Panc1 (cell line): ENCODE data around the gene TRAF7. TPM values are rescaled to one million over a fixed set of nuclear protein-coding genes. Genes with fewer than 3 reads are reported as not detected.

Experiments
- ATAC-seq: fragments of 200-7000 bp; cut with Tn5 transposase; 2 replicates; pipeline ENCODE4 v1.9.1; 2020; ENCODE audit warnings: mild to moderate bottlenecking, moderate library complexity
- BruUV-seq: library from RNA; stranded (reverse); fragments of 400-500 nt; replicated peaks from 2 replicates; lab custom pipeline; 2021; lab: Mats Ljungman, UMichigan
- CTCF ChIA-PET: fragments of 300-600 bp; sonication (Branson Sonifier 250); formaldehyde crosslinking; loops from one replicate; lab custom pipeline; 2022; ENCODE audit warnings: antibody characterized with exemption; lab: Charles Lee
- POLR2A ChIA-PET: fragments of 300-600 bp; sonication (Branson Sonifier 250); formaldehyde crosslinking; loops from one replicate; lab custom pipeline; 2022; ENCODE audit warnings: antibody characterized with exemption; lab: Charles Lee
- DNase-seq: peaks from one replicate; pipeline ENCODE4 v3.0.0-alpha.2; 2010; ENCODE audit warnings: low read depth, low spot score
- H3K27ac ChIP-seq: 2 replicates; pipeline ENCODE4 v1.5.1; 2011; ENCODE audit warnings: mild to moderate bottlenecking, low read length, inconsistent platforms
- H3K27me3 ChIP-seq: fragments of 200-500 bp; sonication (Bioruptor generic); 2 replicates; pipeline ENCODE4 v1.6.0; 2014; ENCODE audit warnings: low read length, inconsistent platforms; ENCODE audit not compliant: control insufficient read depth, insufficient read depth
- H3K36me3 ChIP-seq: fragments of 200-500 bp; sonication (Bioruptor generic); 2 replicates; pipeline ENCODE4 v1.5.1; 2014; ENCODE audit warnings: inconsistent platforms, mild to moderate bottlenecking, low read length, moderate library complexity; ENCODE audit not compliant: control insufficient read depth, insufficient read depth
- H3K4me1 ChIP-seq: 2 replicates; pipeline ENCODE4 v1.5.1; 2011; ENCODE audit warnings: inconsistent platforms, mild to moderate bottlenecking, low read length, moderate library complexity; ENCODE audit not compliant: control insufficient read depth, insufficient read depth
- H3K4me3 ChIP-seq, 2 experiments: 2 replicates each; pipeline ENCODE4 v1.5.1; 2011 to 2012; ENCODE audit warnings: low read depth in 2 of 2, low read length in 2 of 2, mild to moderate bottlenecking in 2 of 2, inconsistent platforms in 1 of 2, moderate library complexity in 1 of 2
- H3K9me3 ChIP-seq: fragments of 200-500 bp; sonication (Bioruptor generic); 2 replicates; pipeline ENCODE4 v1.5.1; 2014; ENCODE audit warnings: low read depth, mild to moderate bottlenecking, inconsistent platforms, low read length, moderate library complexity; ENCODE audit not compliant: control insufficient read depth, insufficient read depth
- CTCF ChIP-seq: fragments of 450-650 bp; IDR thresholded peaks from 2 replicates; pipeline ENCODE4 v1.5.1; 2017; ENCODE audit warnings: mild to moderate bottlenecking
- POLR2AphosphoS5 ChIP-seq: IDR thresholded peaks from 2 replicates; pipeline ENCODE4 v1.6.1; 2012; ENCODE audit warnings: mild to moderate bottlenecking, low read depth, low read length, moderate library complexity
- REST ChIP-seq, 2 experiments: IDR thresholded peaks; 2 replicates each; pipeline ENCODE4 v1.6.1; 2011 to 2012; ENCODE audit warnings: low read depth in 2 of 2, control low read depth in 1 of 2, low read length in 1 of 2, mild to moderate bottlenecking in 1 of 2, moderate library complexity in 1 of 2; ENCODE audit not compliant: insufficient read depth in 1 of 2
- SIN3A ChIP-seq: IDR thresholded peaks from 2 replicates; pipeline ENCODE4 v1.6.1; 2012; ENCODE audit warnings: low read depth, mild to moderate bottlenecking, low read length, moderate library complexity, borderline replicate concordance; ENCODE audit not compliant: insufficient read depth
- TCF7L2 ChIP-seq: IDR thresholded peaks from 2 replicates; pipeline ENCODE4 v1.6.1; 2011; ENCODE audit warnings: mild to moderate bottlenecking, low read depth, low read length, inconsistent platforms
- in situ Hi-C: cut with HindIII; loops from 2 replicates; pipeline ENCODE4 v1.10.0; 2016; ENCODE audit warnings: low sequenced_read_pairs, low pct_unique_long_range_greater_than_20kb
- intact Hi-C: fragments of 100-400 bp; cut with micrococcal nuclease; formaldehyde crosslinking; loops from one replicate; pipeline ENCODE4 v1.10.0; 2022; ENCODE audit not compliant: unreplicated experiment
- total RNA-seq: library from RNA; stranded (reverse); gene quantifications from one replicate; pipeline ENCODE4 v1.2.1, GENCODE V29; 2021; ENCODE audit not compliant: unreplicated experiment

The TRAF7 gene
- total RNA-seq, 1 experiment from 2014 or later, result 108 TPM

- in situ Hi-C loops, result no loop called here
- peaks cover 15% of the 10 kb centered on the region; the same call in 1 of the 2 replicates for H3K36me3 ChIP-seq
- intact Hi-C loops, result no loop called here
- H3K4me1 ChIP-seq, result peaks cover 42% of the 10 kb centered on the region
- POLR2A ChIA-PET, result interaction anchor here (0.5 kb wide), 1 partner anchor 12 kb away, joined by 3 read pairs; no protein-coding TSS in a partner anchor
- H3K9me3 ChIP-seq, result no peaks in the 10 kb centered on the region
- ATAC-seq (no peak), DNase-seq (no peak)
- TSS peak; percentile 90 for BruUV-seq
- H3K27me3 ChIP-seq, result no peaks in the 10 kb centered on the region
- TF ChIP-seq TCF7L2, result no peak
- TF ChIP-seq REST (IDR thresholded peaks at IDR 0.05; ENCODE audit: insufficient read depth in 1 of 2, low read depth in 2 of 2, low read length in 1 of 2), result no peak
- no peak for TF ChIP-seq POLR2AphosphoS5
- TF ChIP-seq CTCF, result no peak
- TF ChIP-seq SIN3A, result no peak
- peak overlapping the region; percentile 98 to 99 for H3K4me3 ChIP-seq
- peak overlapping the region; percentile 87 for H3K27ac ChIP-seq
- CTCF ChIA-PET, result interaction anchor here (0.7 kb wide), 1 partner anchor 982 kb away, joined by 4 read pairs; no protein-coding TSS in a partner anchor
Measured at GRCh38 chr16:2156849-2157224, 1.3 kb downstream of the TRAF7 start.

GRCh38 chr16:2157480-2158261 lies 2.1 kb downstream of the TRAF7 start:
- H3K4me1 ChIP-seq, result peaks cover 39% of the 10 kb centered on the region
- ChIA-PET CTCF (interaction anchor here (0.7 kb wide), 1 partner anchor 983 kb away, joined by 4 read pairs; no protein-coding TSS in a partner anchor), POLR2A (interaction anchor here (0.5 kb wide), 1 partner anchor 11 kb away, joined by 3 read pairs; no protein-coding TSS in a partner anchor)
- BruUV-seq, result no TSS peak
- no peak for TF ChIP-seq TCF7L2
- TF ChIP-seq POLR2AphosphoS5, result no peak
- TF ChIP-seq REST (IDR thresholded peaks at IDR 0.05; ENCODE audit: insufficient read depth in 1 of 2, low read depth in 2 of 2, low read length in 1 of 2), result no peak
- no peak for TF ChIP-seq CTCF
- no peak for TF ChIP-seq SIN3A
- ATAC-seq (no peak), DNase-seq (no peak)
- H3K9me3 ChIP-seq, result no peaks in the 10 kb centered on the region
- peaks cover 15% of the 10 kb centered on the region; the same call in 1 of the 2 replicates for H3K36me3 ChIP-seq
- intact Hi-C loops (no loop called here), in situ Hi-C loops (no loop called here)
- no peaks in the 10 kb centered on the region for H3K27me3 ChIP-seq
- peak overlapping the region; percentile 98 to 99 for H3K4me3 ChIP-seq
- H3K27ac ChIP-seq, result peak overlapping the region; percentile 87
